Panc1 (cell line): ENCODE data around the gene CUEDC2.

ENCODE experiments used
- POLR2AphosphoS5 ChIP-seq: IDR thresholded peaks from 2 replicates; pipeline ENCODE4 v1.6.1; 2012; ENCODE audit warnings: mild to moderate bottlenecking, low read depth, low read length, moderate library complexity
- TF ChIP-seq, protein P1 (sequence below): fragments of 450-650 bp; IDR thresholded peaks from 2 replicates; pipeline ENCODE4 v1.5.1; 2017; ENCODE audit warnings: mild to moderate bottlenecking
- TF ChIP-seq, protein P2 (sequence below), 2 experiments: IDR thresholded peaks; 2 replicates each; pipeline ENCODE4 v1.6.1; 2011 to 2012; ENCODE audit warnings: low read depth in 2 of 2, control low read depth in 1 of 2, low read length in 1 of 2, mild to moderate bottlenecking in 1 of 2, moderate library complexity in 1 of 2; ENCODE audit not compliant: insufficient read depth in 1 of 2

DNA sequence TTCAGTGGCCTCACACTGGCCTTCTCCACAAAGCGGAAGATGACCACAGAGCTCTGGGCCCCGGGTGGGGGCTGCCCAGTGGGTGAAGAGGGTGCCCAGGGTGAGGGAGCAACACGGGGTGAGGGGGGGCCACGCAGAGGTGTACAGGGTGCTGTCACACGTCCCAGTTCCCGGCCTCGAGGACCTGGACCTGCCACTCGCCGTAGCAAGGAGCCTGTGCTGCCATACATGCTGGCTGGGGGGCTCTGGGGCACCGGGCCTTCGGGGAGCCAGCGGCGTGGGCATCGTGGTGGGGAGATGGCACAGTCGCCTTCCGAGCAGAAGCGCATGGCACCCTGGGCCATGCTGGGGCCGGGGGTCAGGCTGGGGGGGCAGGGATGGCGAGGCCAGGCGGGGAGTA lies 15.7 kb downstream of the CUEDC2 start:
- no peak for TF ChIP-seq POLR2AphosphoS5
- TF ChIP-seq, protein P1, sequence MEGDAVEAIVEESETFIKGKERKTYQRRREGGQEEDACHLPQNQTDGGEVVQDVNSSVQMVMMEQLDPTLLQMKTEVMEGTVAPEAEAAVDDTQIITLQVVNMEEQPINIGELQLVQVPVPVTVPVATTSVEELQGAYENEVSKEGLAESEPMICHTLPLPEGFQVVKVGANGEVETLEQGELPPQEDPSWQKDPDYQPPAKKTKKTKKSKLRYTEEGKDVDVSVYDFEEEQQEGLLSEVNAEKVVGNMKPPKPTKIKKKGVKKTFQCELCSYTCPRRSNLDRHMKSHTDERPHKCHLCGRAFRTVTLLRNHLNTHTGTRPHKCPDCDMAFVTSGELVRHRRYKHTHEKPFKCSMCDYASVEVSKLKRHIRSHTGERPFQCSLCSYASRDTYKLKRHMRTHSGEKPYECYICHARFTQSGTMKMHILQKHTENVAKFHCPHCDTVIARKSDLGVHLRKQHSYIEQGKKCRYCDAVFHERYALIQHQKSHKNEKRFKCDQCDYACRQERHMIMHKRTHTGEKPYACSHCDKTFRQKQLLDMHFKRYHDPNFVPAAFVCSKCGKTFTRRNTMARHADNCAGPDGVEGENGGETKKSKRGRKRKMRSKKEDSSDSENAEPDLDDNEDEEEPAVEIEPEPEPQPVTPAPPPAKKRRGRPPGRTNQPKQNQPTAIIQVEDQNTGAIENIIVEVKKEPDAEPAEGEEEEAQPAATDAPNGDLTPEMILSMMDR: no peak
- TF ChIP-seq, protein P2, sequence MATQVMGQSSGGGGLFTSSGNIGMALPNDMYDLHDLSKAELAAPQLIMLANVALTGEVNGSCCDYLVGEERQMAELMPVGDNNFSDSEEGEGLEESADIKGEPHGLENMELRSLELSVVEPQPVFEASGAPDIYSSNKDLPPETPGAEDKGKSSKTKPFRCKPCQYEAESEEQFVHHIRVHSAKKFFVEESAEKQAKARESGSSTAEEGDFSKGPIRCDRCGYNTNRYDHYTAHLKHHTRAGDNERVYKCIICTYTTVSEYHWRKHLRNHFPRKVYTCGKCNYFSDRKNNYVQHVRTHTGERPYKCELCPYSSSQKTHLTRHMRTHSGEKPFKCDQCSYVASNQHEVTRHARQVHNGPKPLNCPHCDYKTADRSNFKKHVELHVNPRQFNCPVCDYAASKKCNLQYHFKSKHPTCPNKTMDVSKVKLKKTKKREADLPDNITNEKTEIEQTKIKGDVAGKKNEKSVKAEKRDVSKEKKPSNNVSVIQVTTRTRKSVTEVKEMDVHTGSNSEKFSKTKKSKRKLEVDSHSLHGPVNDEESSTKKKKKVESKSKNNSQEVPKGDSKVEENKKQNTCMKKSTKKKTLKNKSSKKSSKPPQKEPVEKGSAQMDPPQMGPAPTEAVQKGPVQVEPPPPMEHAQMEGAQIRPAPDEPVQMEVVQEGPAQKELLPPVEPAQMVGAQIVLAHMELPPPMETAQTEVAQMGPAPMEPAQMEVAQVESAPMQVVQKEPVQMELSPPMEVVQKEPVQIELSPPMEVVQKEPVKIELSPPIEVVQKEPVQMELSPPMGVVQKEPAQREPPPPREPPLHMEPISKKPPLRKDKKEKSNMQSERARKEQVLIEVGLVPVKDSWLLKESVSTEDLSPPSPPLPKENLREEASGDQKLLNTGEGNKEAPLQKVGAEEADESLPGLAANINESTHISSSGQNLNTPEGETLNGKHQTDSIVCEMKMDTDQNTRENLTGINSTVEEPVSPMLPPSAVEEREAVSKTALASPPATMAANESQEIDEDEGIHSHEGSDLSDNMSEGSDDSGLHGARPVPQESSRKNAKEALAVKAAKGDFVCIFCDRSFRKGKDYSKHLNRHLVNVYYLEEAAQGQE (IDR thresholded peaks at IDR 0.05; ENCODE audit: insufficient read depth in 1 of 2, low read depth in 2 of 2, low read length in 1 of 2): no peak
